GM19324 (cell line): ENCODE data around the gene DDR2.

Source experiments
- ATAC-seq: cut with Tn5 transposase; IDR thresholded peaks from one replicate; pipeline ENCODE4 v1.9.1; 2021; ENCODE audit warnings: mild to moderate bottlenecking, moderate library complexity; ENCODE audit not compliant: unreplicated experiment, low FRiP score

The DDR2 gene

GRCh38 chr1:162670928-162671663 is 38.8 kb downstream of the DDR2 start:
- no peak for ATAC-seq

DNA sequence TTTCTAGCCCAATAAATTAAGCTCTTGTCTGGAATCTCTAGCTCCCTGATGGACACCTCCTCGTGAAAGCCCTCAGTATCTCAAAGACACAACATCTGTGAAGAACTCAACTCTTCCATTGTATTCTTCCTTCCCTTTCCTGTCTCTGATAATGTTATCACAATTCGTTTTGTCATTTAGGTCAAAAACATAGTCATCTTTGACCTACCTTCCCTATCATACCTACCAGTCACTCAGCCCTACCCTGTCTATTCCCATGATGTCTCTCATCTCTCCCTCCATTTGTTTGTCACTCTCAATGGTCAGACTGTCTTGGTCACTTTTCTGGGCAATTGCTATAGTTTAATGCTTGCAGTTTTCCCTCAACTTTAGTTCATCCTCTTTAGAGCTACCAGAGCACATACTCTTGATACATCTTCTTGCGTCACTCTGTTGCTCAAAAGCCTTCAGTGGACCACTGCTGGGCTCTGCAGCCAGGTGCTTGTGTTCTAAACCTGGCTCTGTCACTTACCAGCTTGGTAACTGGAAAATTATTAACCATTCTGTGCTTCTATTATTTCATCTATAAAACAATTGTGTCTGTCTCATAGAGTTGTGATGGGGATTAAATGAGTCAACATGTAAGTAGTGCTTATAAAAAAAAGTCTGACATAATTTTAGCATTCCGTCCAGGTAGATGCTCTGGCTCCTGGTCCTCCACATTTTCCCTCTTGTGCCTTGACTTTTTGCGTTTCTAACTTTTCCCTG is 39.6 kb downstream of the DDR2 start:
- no peak for ATAC-seq

DNA sequence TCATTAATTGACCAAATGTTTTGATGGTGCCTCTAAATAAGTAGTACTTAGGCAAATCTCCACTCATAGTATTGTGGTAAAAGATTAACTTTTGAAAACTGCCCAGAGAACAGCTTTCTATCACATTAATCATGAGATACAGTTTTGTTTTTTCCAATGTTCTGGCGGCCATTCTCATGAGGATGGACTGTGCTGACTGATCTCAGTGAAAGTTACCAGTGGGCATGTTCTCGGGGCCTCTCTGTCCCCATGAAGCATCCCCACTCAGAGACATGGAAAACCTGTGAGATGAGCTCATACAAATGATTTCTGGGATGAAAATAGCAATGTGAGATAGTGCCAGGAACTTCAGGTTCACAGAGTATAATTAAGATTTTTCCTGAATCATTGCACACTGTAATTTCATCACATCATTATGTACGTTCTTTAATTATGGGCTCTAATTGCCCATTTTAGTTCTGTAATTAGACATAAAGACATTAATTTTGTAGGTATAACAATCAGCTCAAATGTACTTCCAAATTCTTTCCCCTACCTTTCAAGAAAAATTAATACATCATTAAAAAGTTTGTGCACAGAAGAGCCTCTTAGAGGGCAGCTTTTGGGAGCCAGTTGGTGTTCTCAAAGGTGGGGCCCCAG is 40.5 kb downstream of the DDR2 start:
- ATAC-seq = no peak

- no peak for ATAC-seq
Measured at GRCh38 chr1:162674034-162674608, 41.9 kb downstream of the DDR2 start.

GRCh38 chr1:162676087-162676486 is 43.8 kb downstream of the DDR2 start:
- no peak for ATAC-seq

- no peak for ATAC-seq
Measured at GRCh38 chr1:162676750-162677149, 44.5 kb downstream of the DDR2 start.

- no peak for ATAC-seq
Measured at GRCh38 chr1:162677607-162678371, 45.5 kb downstream of the DDR2 start.

DNA sequence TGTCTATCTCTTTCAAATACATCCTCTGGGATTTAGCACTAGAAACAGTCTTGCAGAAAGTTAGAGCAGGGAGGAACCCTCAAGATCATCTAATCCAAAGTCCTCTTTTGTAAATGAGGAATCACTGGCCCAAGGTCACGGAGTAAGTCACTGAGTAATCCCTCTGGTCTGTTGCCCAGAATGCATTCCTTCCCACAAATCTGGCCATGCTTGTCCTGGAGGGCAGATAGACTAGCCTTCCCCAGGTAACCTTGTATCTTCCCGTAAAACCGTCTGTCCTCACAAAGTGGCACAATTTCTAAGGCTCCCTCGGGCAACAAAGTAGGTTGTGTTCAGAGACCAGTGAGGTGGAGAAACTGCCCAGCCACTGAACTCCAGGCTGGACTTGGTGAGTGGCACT is 46.2 kb downstream of the DDR2 start:
- ATAC-seq = no peak

DNA sequence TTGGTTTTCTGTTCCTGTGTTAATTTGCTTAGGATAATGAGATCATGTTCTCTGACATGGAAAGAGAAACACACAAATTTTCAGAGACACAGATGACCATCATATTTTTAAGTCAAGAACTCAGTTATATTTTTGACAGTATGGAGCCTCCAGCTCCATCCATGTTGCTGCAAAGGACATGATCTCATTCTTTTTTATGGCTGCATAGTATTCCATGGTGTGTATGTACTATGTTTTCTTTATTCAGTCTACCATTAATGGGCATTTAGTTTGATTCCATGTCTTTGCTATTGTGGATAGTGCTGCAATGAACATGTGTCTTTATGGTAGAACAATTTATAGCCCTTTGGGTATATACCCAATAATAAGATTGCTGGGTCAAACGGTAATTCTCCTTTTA is 47.0 kb downstream of the DDR2 start:
- ATAC-seq = no peak

- no peak for ATAC-seq
Measured at GRCh38 chr1:162680419-162681121, 48.3 kb downstream of the DDR2 start.

GRCh38 chr1:162681122-162681436 is 48.8 kb downstream of the DDR2 start:
- ATAC-seq = no peak

GRCh38 chr1:162682013-162682419 is 49.8 kb downstream of the DDR2 start:
- no peak for ATAC-seq

DNA sequence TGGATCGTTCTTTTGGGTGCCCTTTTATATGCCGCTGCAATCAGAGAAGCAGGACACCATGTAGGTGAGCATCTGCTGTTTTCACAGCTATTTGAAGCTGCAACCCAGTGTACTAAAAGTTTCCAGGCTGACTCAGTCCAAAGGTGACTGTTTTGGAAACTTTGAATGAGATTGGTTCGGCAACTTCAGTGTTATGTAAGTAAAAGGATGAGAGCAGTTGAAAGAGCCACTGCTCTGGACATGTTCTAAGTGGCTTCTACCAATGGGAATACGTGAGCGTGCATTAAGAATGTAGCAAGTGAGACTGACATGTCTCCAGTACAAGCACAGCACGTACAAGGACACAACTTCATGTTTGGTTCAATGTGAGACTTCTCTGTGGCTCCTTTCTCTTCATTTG is 55.6 kb downstream of the DDR2 start:
- ATAC-seq = no peak

- no peak for ATAC-seq
Measured at GRCh38 chr1:162688521-162688920, 56.3 kb downstream of the DDR2 start.

GRCh38 chr1:162688931-162689330 is 56.7 kb downstream of the DDR2 start:
- ATAC-seq = no peak

DNA sequence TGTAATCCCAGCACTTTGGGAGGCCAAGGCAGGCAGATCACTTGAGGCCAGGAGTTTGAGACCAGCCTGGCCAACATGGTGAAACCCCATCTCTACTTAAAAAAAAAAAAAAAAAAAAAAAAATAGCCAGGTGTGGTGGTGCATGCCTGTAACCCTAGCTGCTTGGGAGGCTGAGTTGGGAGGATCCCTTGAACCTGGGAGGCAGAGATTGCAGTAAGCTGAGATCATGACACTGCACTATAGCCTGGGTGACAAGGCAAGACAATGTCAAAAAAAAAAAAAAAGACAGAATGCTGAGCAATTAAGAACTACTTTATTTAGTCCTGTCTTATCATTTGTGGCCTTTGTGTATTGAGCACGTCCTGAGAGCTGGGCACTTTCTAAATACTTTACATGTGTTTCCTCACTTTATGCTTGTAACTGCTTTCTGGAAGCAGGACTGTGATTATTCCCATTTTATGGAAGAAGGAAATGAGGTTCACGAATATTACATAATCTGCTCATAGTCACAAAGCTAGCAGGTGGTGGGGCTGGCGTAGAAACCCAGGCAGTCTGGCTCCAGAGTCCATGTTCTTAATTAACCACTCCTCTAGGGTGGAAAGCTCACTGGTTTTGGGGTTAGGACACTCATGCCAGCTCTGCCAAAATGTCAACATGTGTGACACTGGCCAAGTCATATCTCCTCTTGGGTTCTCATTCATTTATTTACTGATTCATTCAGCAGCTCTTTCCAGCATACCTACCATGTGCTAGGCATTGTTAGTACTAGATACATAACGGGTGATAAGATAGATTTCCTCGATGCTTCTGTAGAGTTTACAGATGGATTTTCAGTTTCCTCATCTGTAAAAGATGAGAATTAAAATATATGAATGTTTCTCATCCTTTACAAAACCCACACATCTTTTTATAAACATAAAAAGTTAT is 57.7 kb downstream of the DDR2 start:
- ATAC-seq = no peak

DNA sequence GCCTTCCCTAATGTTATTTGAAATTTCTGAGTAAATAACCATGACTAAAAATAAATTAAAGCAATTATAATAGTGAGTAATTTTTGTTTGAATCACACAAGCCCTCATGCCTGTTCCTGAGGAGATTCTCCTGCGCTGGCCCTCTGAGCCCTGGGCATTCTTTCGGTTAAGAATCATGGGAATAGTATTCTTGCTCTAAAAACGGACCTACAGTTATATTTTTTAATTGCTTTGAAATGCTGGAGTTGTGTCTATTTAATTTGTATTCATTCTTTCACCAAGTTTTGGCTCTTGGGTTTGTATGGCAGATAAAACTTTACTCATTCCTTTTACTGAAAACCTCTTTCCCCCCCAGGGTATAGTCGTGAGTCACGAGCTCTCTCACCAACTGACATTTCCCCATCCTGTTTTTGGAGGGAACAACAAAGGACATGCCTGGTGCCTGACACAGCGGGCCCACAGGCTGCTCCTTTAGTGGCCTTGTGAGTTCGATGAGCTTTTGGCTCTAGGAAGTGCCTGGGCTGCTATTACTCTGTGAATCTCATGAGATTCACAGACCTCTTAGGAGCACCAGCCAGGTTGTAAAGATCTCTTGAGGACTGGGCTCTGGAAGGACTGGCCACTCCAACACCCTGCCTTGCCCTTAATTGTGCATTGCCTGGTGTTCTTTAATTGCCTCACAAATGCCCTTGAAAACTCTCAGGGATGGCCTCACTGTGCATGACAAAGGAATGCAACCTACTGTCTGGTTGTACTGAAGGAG is 58.6 kb downstream of the DDR2 start:
- no peak for ATAC-seq

DNA sequence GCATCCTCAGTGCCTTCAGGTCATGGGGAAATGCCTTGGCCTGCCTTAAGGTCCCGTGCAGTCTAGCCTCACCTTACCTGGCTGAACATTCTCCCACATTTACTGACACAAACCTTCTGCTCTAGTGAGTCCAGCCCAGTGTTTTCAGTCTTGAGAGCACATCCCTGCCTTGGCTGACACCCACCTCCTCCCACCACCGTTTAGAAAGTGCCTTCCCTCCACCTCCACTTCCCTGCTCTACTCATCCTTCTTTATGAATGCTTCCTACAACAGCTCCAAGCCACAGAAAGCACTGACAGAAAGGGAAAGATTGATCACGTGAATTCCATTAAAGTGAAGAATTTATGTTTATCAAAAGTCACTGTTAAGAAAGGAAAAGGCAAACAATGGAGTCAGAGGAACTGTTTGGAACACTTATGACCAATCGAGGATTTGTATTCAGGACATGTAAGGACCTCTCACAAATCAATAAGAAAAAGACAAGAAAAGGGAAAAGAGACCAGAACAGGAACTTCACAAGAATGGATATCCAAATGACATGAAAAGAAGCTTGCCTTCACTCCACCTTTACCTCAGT is 59.8 kb downstream of the DDR2 start:
- ATAC-seq = no peak
